PC-3 (cell line): ENCODE data around the gene ARHGEF25. TPM values are rescaled to one million over a fixed set of nuclear protein-coding genes. Genes with fewer than 3 reads are reported as not detected.

ENCODE experiments used
- ATAC-seq: fragments of 200-7000 bp; cut with Tn5 transposase; 2 replicates; pipeline ENCODE4 v1.9.1; 2020; ENCODE audit warnings: mild to moderate bottlenecking, moderate library complexity
- BruUV-seq: library from RNA; stranded (reverse); fragments of 400-500 nt; replicated peaks from 2 replicates; lab custom pipeline; 2021; lab: Mats Ljungman, UMichigan
- CTCF ChIA-PET: fragments of 300-600 bp; sonication (Branson Sonifier 250); formaldehyde crosslinking; loops from one replicate; lab custom pipeline; 2022; ENCODE audit warnings: antibody characterized with exemption; lab: Charles Lee
- POLR2A ChIA-PET: fragments of 300-600 bp; sonication (Branson Sonifier 250); formaldehyde crosslinking; loops from one replicate; lab custom pipeline; 2022; ENCODE audit warnings: antibody characterized with exemption; ENCODE audit not compliant: unreplicated experiment; lab: Charles Lee
- DNase-seq: peaks from one replicate; pipeline ENCODE4 v3.0.0-alpha.2; 2015
- H2AFZ ChIP-seq: fragments of 300-600 bp; sonication (generic); 2 replicates; pipeline ENCODE4 v1.6.0; 2016; ENCODE audit warnings: antibody characterized with exemption, low read length
- H3F3A ChIP-seq: fragments of 300-600 bp; sonication (generic); one replicate; pipeline ENCODE4 v1.6.0; 2017; ENCODE audit warnings: antibody characterized with exemption, low read length, control low read depth, mild to moderate bottlenecking; ENCODE audit not compliant: unreplicated experiment
- H3K27ac ChIP-seq: fragments of 300-600 bp; sonication (generic); 2 replicates; pipeline ENCODE4 v1.5.1; 2016; ENCODE audit warnings: mild to moderate bottlenecking, low read length
- H3K27me3 ChIP-seq: fragments of 300-600 bp; sonication (generic); 2 replicates; pipeline ENCODE4 v1.6.1; 2016; ENCODE audit warnings: low read length, mixed read lengths
- H3K36me3 ChIP-seq: fragments of 300-600 bp; sonication (generic); 2 replicates; pipeline ENCODE4 v1.6.1; 2016; ENCODE audit warnings: low read depth, mixed run types, low read length, mixed read lengths
- H3K4me1 ChIP-seq: fragments of 300-600 bp; sonication (generic); 2 replicates; pipeline ENCODE4 v1.5.1; 2016; ENCODE audit warnings: low read length; ENCODE audit not compliant: insufficient read depth
- H3K4me2 ChIP-seq: fragments of 300-600 bp; sonication (generic); 2 replicates; pipeline ENCODE4 v1.6.0; 2016; ENCODE audit warnings: low read length
- H3K4me3 ChIP-seq: fragments of 300-600 bp; sonication (generic); 2 replicates; pipeline ENCODE4 v1.5.1; 2016; ENCODE audit warnings: mild to moderate bottlenecking, low read length, mixed read lengths
- H3K79me2 ChIP-seq: fragments of 300-600 bp; sonication (generic); 2 replicates; pipeline ENCODE4 v1.6.1; 2017; ENCODE audit warnings: low read length, mixed read lengths
- H3K9ac ChIP-seq: fragments of 300-600 bp; sonication (generic); 2 replicates; pipeline ENCODE4 v1.6.0; 2016; ENCODE audit warnings: mild to moderate bottlenecking, low read length
- H3K9me2 ChIP-seq: fragments of 300-600 bp; sonication (generic); replicated peaks from 2 replicates; pipeline ENCODE4 v1.6.1; 2016; ENCODE audit warnings: mixed run types, low read length, mixed read lengths
- H3K9me3 ChIP-seq: fragments of 300-600 bp; sonication (generic); 2 replicates; pipeline ENCODE4 v1.6.1; 2016; ENCODE audit warnings: low read length, mixed read lengths
- H4K20me1 ChIP-seq: fragments of 300-600 bp; sonication (generic); 2 replicates; pipeline ENCODE4 v1.6.1; 2016; ENCODE audit warnings: low read length, mixed read lengths
- CTCF ChIP-seq: fragments of 300-600 bp; sonication (generic); conservative IDR thresholded peaks from 2 replicates; pipeline ENCODE4 v1.5.1; 2017; ENCODE audit warnings: antibody characterized with exemption, low read depth, mild to moderate bottlenecking, low read length
- EZH2 ChIP-seq: fragments of 300-600 bp; sonication (generic); IDR thresholded peaks from one replicate; pipeline ENCODE4 v1.6.1; 2017; ENCODE audit warnings: antibody characterized with exemption, mild to moderate bottlenecking, low read length; ENCODE audit not compliant: unreplicated experiment
- EZH2phosphoT487 ChIP-seq: fragments of 300-600 bp; sonication (generic); IDR thresholded peaks from 2 replicates; pipeline ENCODE4 v1.6.1; 2018; ENCODE audit warnings: mild to moderate bottlenecking, antibody characterized with exemption, low read length, borderline replicate concordance
- intact Hi-C: fragments of 100-400 bp; cut with micrococcal nuclease; formaldehyde crosslinking; loops from 2 replicates; pipeline ENCODE4 v1.9.0; 2023
- total RNA-seq: library from RNA; depleted of rRNA; stranded (reverse); fragments of >200 nt; gene quantifications from 2 replicates; pipeline ENCODE4 v1.2.3, GENCODE V29; 2014

The ARHGEF25 gene
- total RNA-seq, 1 experiment from 2014 or later = 10.0 TPM

- H2AFZ ChIP-seq = no peak overlapping the region
- no peaks in the 10 kb centered on the region for H3K9me3 ChIP-seq
- POLR2A ChIA-PET = no interaction called here
- no peak for TF ChIP-seq EZH2phosphoT487
- TF ChIP-seq CTCF = no peak
- TF ChIP-seq EZH2 = no peak
- BruUV-seq = no TSS peak
- no peaks in the 10 kb centered on the region for H3K79me2 ChIP-seq
- no peak overlapping the region for H3K4me2 ChIP-seq
- no peak overlapping the region for H3K27ac ChIP-seq
- no peak for ATAC-seq
- DNase-seq = no peak
- no peaks in the 10 kb centered on the region for H3K27me3 ChIP-seq
- no peaks in the 10 kb centered on the region for H3K9me2 ChIP-seq
- no peaks in the 10 kb centered on the region for H4K20me1 ChIP-seq
- no peaks in the 10 kb centered on the region for H3K36me3 ChIP-seq
- H3F3A ChIP-seq = no peaks in the 10 kb centered on the region
- no peak overlapping the region for H3K9ac ChIP-seq
- CTCF ChIA-PET = no interaction called here
- peaks cover 9% of the 10 kb centered on the region for H3K4me1 ChIP-seq
- intact Hi-C loops = no loop called here
- H3K4me3 ChIP-seq = no peak overlapping the region
Observed at GRCh38 chr12:57577981-57578758, 33.1 kb upstream of the ARHGEF25 start.

GRCh38 chr12:57579011-57579410 is 32.2 kb upstream of the ARHGEF25 start:
- H3K4me3 ChIP-seq = no peak overlapping the region
- intact Hi-C loops = no loop called here

More at GRCh38 chr12:57579011-57579410, 32.2 kb upstream of the ARHGEF25 start:
- TF ChIP-seq EZH2phosphoT487 = no peak
- TF ChIP-seq CTCF = no peak
- TF ChIP-seq EZH2 = no peak
- no TSS peak for BruUV-seq
- Histone ChIP-seq H3K4me1 (peaks cover 9% of the 10 kb centered on the region), H3K27me3 (no peaks in the 10 kb centered on the region), H3F3A (no peaks in the 10 kb centered on the region), H2AFZ (no peak overlapping the region), H3K9me2 (no peaks in the 10 kb centered on the region), H3K9ac (no peak overlapping the region), H4K20me1 (no peaks in the 10 kb centered on the region), H3K9me3 (no peaks in the 10 kb centered on the region), H3K4me2 (no peak overlapping the region), H3K36me3 (no peaks in the 10 kb centered on the region), H3K27ac (no peak overlapping the region), H3K79me2 (no peaks in the 10 kb centered on the region)
- CTCF ChIA-PET = no interaction called here
- ATAC-seq (no peak), DNase-seq (no peak)
- POLR2A ChIA-PET = no interaction called here
